ENCODE data around the gene ZBTB7B. TPM values are rescaled to one million over a fixed set of nuclear protein-coding genes. Genes with fewer than 3 reads are reported as not detected.
A peak's percentile ranks its signal among the peaks of the same experiment; 100 is the strongest.

ZBTB7B gene
- total RNA-seq, 1 experiment from 2014 or later = 38.3 TPM

DNA sequence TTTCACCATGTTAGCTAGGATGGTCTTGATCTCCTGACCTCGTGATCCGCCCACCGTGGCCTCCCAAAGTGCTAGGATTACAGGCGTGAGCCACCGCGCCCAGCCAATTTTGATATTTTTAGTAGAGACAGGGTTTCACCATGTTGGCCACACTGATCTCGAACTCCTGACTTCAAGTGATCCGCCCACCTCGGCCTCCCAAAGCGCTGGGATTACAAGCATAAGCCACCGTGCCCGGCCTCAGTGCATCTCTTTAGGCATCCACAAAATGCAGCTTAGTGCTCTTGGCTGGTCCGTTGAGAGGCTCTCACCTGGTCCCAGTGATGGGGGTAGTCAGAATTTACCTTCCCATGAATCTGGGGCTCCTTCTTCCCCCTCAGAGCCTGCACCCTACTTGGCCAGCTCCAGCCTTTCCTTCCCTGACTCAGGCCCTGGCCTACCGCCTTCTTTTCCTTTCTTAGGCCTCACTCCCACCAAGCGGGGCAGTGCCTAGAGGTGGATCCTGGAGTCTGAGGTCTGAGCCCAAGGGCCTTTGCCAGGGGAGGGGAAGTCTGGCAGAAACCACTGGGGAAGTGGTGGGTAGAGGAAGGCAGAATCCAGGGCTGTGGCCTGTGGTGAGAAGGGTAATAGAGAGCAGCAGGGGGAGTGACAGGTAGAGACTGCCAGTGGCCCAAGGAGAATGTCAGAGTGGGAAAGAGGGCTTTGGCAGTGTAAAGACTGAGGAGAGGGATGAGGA is 5.5 kb upstream of the ZBTB7B start:
- H3K9me3 ChIP-seq (ENCODE audit: control insufficient read depth, low read depth, low read length) = no peaks in the 10 kb centered on the region
- H3T11ph ChIP-seq (ENCODE audit: low read length) = no peak overlapping the region
- no peak overlapping the region for H3K14ac ChIP-seq (ENCODE audit: insufficient read depth, low read length)
- H3K79me2 ChIP-seq (ENCODE audit: insufficient read depth, low read length) = no peaks in the 10 kb centered on the region
- no peak overlapping the region for H2BK20ac ChIP-seq (ENCODE audit: low read depth, low read length, poor library complexity, severe bottlenecking)
- Mint-ChIP-seq H3K27me3 (ENCODE audit: low read depth) (peaks cover 3% of the 10 kb centered on the region), H3K4me1 (peaks cover 13 to 27% of the 10 kb centered on the region in 2 experiments), H3K9me3 (peaks cover 0 to 2% of the 10 kb centered on the region in 2 experiments; a peak in 2 of 5 replicates), H3K36me3 (ENCODE audit: insufficient read depth in 1 of 3, low read depth in 3 of 3) (peaks cover 0 to 6% (median 2%) of the 10 kb centered on the region in 3 experiments; a peak in 3 of 7 replicates), H3K4me3 (no peak overlapping the region), H3K27ac (no peak overlapping the region; a peak in 1 of 7 replicates)
- no peaks in the 10 kb centered on the region; the same call in 1 of the 2 replicates for H3K4me1 ChIP-seq (ENCODE audit: insufficient read depth, low read length)
- H4K20me1 ChIP-seq (ENCODE audit: control insufficient read depth, insufficient read depth, insufficient read length) = no peaks in the 10 kb centered on the region
- no peak overlapping the region for H3K18ac ChIP-seq (ENCODE audit: insufficient read length, low read depth, low read length)
- H2AK5ac ChIP-seq (ENCODE audit: insufficient read length, low read length) = no peak overlapping the region
- H3K23me2 ChIP-seq (ENCODE audit: insufficient read length, low read depth, low read length, poor library complexity, severe bottlenecking) = peaks cover 13% of the 10 kb centered on the region
- H2BK5ac ChIP-seq (ENCODE audit: insufficient read length, low read length) = no peak overlapping the region
- no peak overlapping the region for H2BK120ac ChIP-seq (ENCODE audit: low read depth, low read length, poor library complexity, severe bottlenecking)
- WGBS (ENCODE audit: extremely low coverage, insufficient read length, low lambda C conversion rate) = no CpG with 5 or more reads among the region's 15 CpGs
- H4K91ac ChIP-seq (ENCODE audit: insufficient read length, low read depth, low read length) = no peak overlapping the region
- H3K9ac ChIP-seq (ENCODE audit: extremely low read depth, insufficient read length, low read length) = no peak overlapping the region
- no peak overlapping the region for H3K4ac ChIP-seq (ENCODE audit: low read depth, low read length)
- H2BK12ac ChIP-seq (ENCODE audit: insufficient read length, low read depth, low read length) = no peak overlapping the region
- TF ChIP-seq, protein P1, sequence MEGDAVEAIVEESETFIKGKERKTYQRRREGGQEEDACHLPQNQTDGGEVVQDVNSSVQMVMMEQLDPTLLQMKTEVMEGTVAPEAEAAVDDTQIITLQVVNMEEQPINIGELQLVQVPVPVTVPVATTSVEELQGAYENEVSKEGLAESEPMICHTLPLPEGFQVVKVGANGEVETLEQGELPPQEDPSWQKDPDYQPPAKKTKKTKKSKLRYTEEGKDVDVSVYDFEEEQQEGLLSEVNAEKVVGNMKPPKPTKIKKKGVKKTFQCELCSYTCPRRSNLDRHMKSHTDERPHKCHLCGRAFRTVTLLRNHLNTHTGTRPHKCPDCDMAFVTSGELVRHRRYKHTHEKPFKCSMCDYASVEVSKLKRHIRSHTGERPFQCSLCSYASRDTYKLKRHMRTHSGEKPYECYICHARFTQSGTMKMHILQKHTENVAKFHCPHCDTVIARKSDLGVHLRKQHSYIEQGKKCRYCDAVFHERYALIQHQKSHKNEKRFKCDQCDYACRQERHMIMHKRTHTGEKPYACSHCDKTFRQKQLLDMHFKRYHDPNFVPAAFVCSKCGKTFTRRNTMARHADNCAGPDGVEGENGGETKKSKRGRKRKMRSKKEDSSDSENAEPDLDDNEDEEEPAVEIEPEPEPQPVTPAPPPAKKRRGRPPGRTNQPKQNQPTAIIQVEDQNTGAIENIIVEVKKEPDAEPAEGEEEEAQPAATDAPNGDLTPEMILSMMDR (conservative IDR thresholded peaks at IDR 0.05) = no peak
- H2AFZ ChIP-seq (ENCODE audit: low read length) = no peak overlapping the region
- no peak overlapping the region for H4K8ac ChIP-seq (replicated peaks; ENCODE audit: insufficient read length, low read depth, low read length)
- no peak overlapping the region for H3K23ac ChIP-seq (ENCODE audit: insufficient read length, low read depth, low read length)
- peak; percentile 23 for DNase-seq
- no peak overlapping the region for H3K56ac ChIP-seq (ENCODE audit: insufficient read length, low read depth, low read length)
- no peak overlapping the region for H2BK15ac ChIP-seq (ENCODE audit: low read depth, low read length)
- no peak overlapping the region for H4K5ac ChIP-seq (ENCODE audit: insufficient read length, low read depth, low read length)
- H3K4me2 ChIP-seq (ENCODE audit: insufficient read depth, insufficient read length, low read length) = no peak overlapping the region
- no peaks in the 10 kb centered on the region for H3K79me1 ChIP-seq (ENCODE audit: insufficient read depth, low read depth, low read length, poor library complexity, severe bottlenecking)
- no peaks in the 10 kb centered on the region for H3K27me3 ChIP-seq (ENCODE audit: insufficient read depth, low read length)
- no peak overlapping the region for H3K27ac ChIP-seq (ENCODE audit: insufficient read length, low read depth, low read length)
